B cell (primary cell): ENCODE results near the gene KANK3. TPM values are rescaled to one million over a fixed set of nuclear protein-coding genes. Genes with fewer than 3 reads are reported as not detected.

Source experiments
- ATAC-seq: fragments of 200-7000 bp; cut with Tn5 transposase; one replicate; pipeline ENCODE4 v1.10.0; 2021; ENCODE audit warnings: low read depth, mild to moderate bottlenecking, moderate number of reproducible peaks, moderate library complexity
- CTCF ChIA-PET: fragments of 350-600 bp; sonication (Branson Sonifier 250); formaldehyde crosslinking; loops from one replicate; lab custom pipeline; 2021; ENCODE audit warnings: antibody characterized with exemption, inconsistent platforms; lab: Charles Lee
- POLR2A ChIA-PET: fragments of 350-600 bp; sonication (Branson Sonifier 250); formaldehyde crosslinking; loops from one replicate; lab custom pipeline; 2021; ENCODE audit warnings: antibody characterized with exemption; lab: Charles Lee
- DNase-seq: peaks from one replicate; pipeline ENCODE4 v3.0.0; 2013
- H2AFZ ChIP-seq: 2 replicates; pipeline ENCODE4 v1.6.1; 2012; ENCODE audit warnings: mild to moderate bottlenecking, low read depth, low read length; ENCODE audit not compliant: insufficient read depth, poor library complexity, severe bottlenecking
- H3K27ac ChIP-seq, 2 donors: 1 replicate in 1 of 2; 2 replicates in 1 of 2; pipeline ENCODE4 v1.5.1; 2012 to 2013; ENCODE audit warnings: low read length in 2 of 2, mild to moderate bottlenecking in 2 of 2, moderate library complexity in 1 of 2
- H3K27me3 ChIP-seq, 4 experiments: fragments of 200-600 bp in 1 of 4; sonication (generic) in 1 of 4; replicated peaks in 1 of 4; 1 replicate in 2 of 4; 2 replicates in 2 of 4; pipeline versions ENCODE4 v1.6.1 to v1.7.0; 2013 to 2016; ENCODE audit warnings: low read length in 3 of 4, mild to moderate bottlenecking in 2 of 4, mixed read lengths in 1 of 4, moderate library complexity in 1 of 4; ENCODE audit not compliant: insufficient read depth in 4 of 4, control insufficient read depth in 3 of 4; ENCODE audit errors: control extremely low read depth in 1 of 4
- H3K36me3 ChIP-seq, 2 experiments: replicated peaks in 1 of 2; 1 replicate in 1 of 2; 2 replicates in 1 of 2; pipeline versions ENCODE4 v1.6.1 to v1.7.1; 2013; ENCODE audit warnings: low read length in 1 of 2; ENCODE audit not compliant: insufficient read depth in 2 of 2, control insufficient read depth in 1 of 2; ENCODE audit errors: control extremely low read depth in 1 of 2, extremely low read depth in 1 of 2
- H3K4me1 ChIP-seq, 2 donors: fragments of 200-600 bp in 1 of 2; sonication (generic) in 1 of 2; 1 replicate in 1 of 2; 2 replicates in 1 of 2; pipeline versions ENCODE4 v1.5.1 to v1.6.1; 2013 to 2017; ENCODE audit warnings: low read length in 2 of 2; ENCODE audit not compliant: control insufficient read depth in 2 of 2, insufficient read depth in 2 of 2
- H3K4me2 ChIP-seq: replicated peaks from 2 replicates; pipeline ENCODE3; 2012; ENCODE audit warnings: mild to moderate bottlenecking, low read depth, low read length; ENCODE audit not compliant: poor library complexity, severe bottlenecking
- H3K4me3 ChIP-seq, 5 experiments: fragments of 200-600 bp in 1 of 5; sonication (generic) in 1 of 5; 1 replicate in 3 of 5; 2 replicates in 2 of 5; pipeline versions ENCODE4 v1.5.1 to v1.7.0; 2011 to 2016; ENCODE audit warnings: low read length in 4 of 5, mild to moderate bottlenecking in 4 of 5, low read depth in 2 of 5, control low read depth in 1 of 5, moderate library complexity in 1 of 5; ENCODE audit not compliant: insufficient read depth in 1 of 5; ENCODE audit errors: control extremely low read depth in 1 of 5, extremely low read depth in 1 of 5
- H3K79me2 ChIP-seq: fragments of 200-600 bp; sonication (generic); one replicate; pipeline ENCODE4 v1.6.0; 2016; ENCODE audit warnings: low read length; ENCODE audit not compliant: control insufficient read depth, insufficient read depth
- H3K9ac ChIP-seq: fragments of 200-600 bp; sonication (generic); 2 replicates; pipeline ENCODE4 v1.6.1; 2017; ENCODE audit warnings: mild to moderate bottlenecking, low read length, moderate library complexity
- H3K9me3 ChIP-seq, 3 donors: one replicate each; pipeline versions ENCODE4 v1.6.1 to v1.7.1; 2013; ENCODE audit warnings: low read length in 2 of 3; ENCODE audit not compliant: control insufficient read depth in 2 of 3, insufficient read depth in 1 of 3; ENCODE audit errors: control extremely low read depth in 1 of 3
- H4K20me1 ChIP-seq: 2 replicates; pipeline ENCODE4 v1.6.0; 2012; ENCODE audit warnings: mild to moderate bottlenecking, low read length; ENCODE audit not compliant: insufficient read depth, control insufficient read depth, poor library complexity, severe bottlenecking
- H3K27ac Mint-ChIP-seq: one replicate; pipeline ENCODE4 v1.8.0; 2021; ENCODE audit warnings: mixed read lengths
- H3K27me3 Mint-ChIP-seq: one replicate; pipeline ENCODE4 v1.8.0; 2021; ENCODE audit warnings: mixed read lengths
- H3K4me1 Mint-ChIP-seq: one replicate; pipeline ENCODE4 v1.8.0; 2021; ENCODE audit warnings: mixed read lengths
- H3K4me3 Mint-ChIP-seq: one replicate; pipeline ENCODE4 v1.8.0; 2021; ENCODE audit warnings: mixed read lengths
- H3K9me3 Mint-ChIP-seq: one replicate; pipeline ENCODE4 v1.8.0; 2022; ENCODE audit warnings: mixed read lengths; ENCODE audit not compliant: insufficient read depth
- EZH2 ChIP-seq: IDR thresholded peaks from 2 replicates; pipeline ENCODE4 v1.6.1; 2012; ENCODE audit warnings: borderline replicate concordance, low read depth, mild to moderate bottlenecking, moderate library complexity, low read length; ENCODE audit not compliant: insufficient read depth, poor library complexity, severe bottlenecking
- WGBS: methylation state at CpG from one replicate; pipeline ENCODE4 v1.1.5; 2013; ENCODE audit warnings: missing lambda C conversion rate; ENCODE audit not compliant: insufficient coverage; 5-methylcytosine and 5-hydroxymethylcytosine counted together
- intact Hi-C: fragments of 100-400 bp; cut with micrococcal nuclease; formaldehyde crosslinking; loops from one replicate; pipeline ENCODE4 v1.10.0; 2022
- polyA plus RNA-seq: library from polyadenylated mRNA; depleted of rRNA; stranded (reverse); fragments of >200 nt; gene quantifications from 2 replicates; pipeline ENCODE4 v1.2.3, GENCODE V29; 2012
- total RNA-seq, 2 donors: library from RNA; stranded (reverse); fragments of 120-200 nt in 1 of 2; gene quantifications; 1 replicate in 1 of 2; 2 replicates in 1 of 2; pipeline versions ENCODE4 v1.2.3 to v1.2.4, GENCODE V29; 2013 to 2022
- TF ChIP-seq, protein P1 (sequence below): fragments of 200-600 bp; IDR thresholded peaks from one replicate; pipeline ENCODE4 v1.8.0; 2022; ENCODE audit warnings: antibody characterized with exemption, mild to moderate bottlenecking

The KANK3 gene
- total and polyA plus RNA-seq, 2 donors (not counting 1 experiment from before 2014, with no cell fraction given), result 0.27 to 0.34 TPM

DNA sequence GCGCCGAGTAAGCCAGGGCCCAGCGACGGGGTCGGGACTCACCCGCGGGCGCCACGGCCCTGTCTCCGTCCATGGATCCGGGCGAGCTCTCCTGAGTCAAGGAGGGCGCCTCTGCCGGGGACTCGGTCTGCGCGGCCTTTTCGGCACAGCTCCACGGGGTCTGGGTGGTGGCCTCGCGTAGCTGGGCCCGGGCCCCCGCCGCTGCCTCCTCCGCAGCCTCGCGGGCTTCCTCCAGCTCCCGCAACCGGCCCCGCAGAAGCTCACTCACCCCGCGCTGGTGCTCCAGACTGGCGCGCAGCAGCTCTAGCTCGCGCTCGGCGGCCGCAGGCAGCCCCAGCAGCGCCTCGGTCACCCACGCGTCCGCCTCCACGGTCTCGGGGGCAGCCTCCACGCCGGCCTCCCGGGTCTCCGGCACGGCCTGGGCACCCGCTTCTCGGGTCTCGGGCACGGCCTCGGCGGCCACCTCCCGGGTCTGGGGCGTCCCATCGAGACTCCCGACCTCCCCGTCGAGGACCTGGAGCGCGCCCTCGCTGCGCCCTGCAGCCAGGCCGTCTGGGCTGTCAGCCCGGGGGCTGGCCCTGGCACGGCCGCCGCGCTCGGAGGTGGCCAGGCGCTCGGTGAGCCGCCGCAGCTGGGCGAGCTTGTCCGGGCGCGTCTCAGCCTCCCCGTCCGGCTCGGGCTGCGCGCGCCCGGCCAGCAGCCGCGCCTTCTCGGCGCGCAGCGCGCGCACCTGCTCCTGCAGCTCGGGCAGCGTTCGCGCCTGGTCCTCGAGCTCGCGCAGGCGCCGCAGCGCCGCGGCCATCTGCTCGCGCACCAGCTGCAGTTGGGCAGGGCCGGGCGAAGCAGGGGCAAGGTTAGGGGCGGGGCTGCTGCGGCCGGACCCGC, 8.4 kb downstream of the KANK3 start:
- peaks cover 0 to 10% (median 0%) of the 10 kb centered on the region in 3 donors for H3K9me3 ChIP-seq
- H3K4me3 ChIP-seq, result peak overlapping the region in 2 of 5 experiments; percentile 12 to 46
- intact Hi-C loops, result no loop called here
- H3K4me1 ChIP-seq, result peaks cover 5 to 16% of the 10 kb centered on the region in 2 donors
- H3K9ac ChIP-seq, result peak overlapping the region; percentile 32
- CTCF ChIA-PET, result interaction anchor here (1.0 to 2.1 kb wide), 4 partner anchors 13 to 24 kb away, joined by 3 to 10 read pairs (median 4); no protein-coding TSS in a partner anchor
- Mint-ChIP-seq H3K27ac (no peak overlapping the region), H3K27me3 (peaks cover 21% of the 10 kb centered on the region), H3K9me3 (no peaks in the 10 kb centered on the region), H3K4me1 (peaks cover 6% of the 10 kb centered on the region), H3K4me3 (peak overlapping the region; percentile 34)
- H4K20me1 ChIP-seq, result no peaks in the 10 kb centered on the region
- POLR2A ChIA-PET, result interaction anchor here (1.0 to 1.7 kb wide), 3 partner anchors 9 to 14 kb away, joined by 3 to 5 read pairs (median 4); partner anchors contain the start of genes NDUFA7 and RPS28
- no peaks in the 10 kb centered on the region for H3K36me3 ChIP-seq
- peak; percentile 21 for ATAC-seq
- no peak overlapping the region for H3K27ac ChIP-seq
- TF ChIP-seq, protein P1, sequence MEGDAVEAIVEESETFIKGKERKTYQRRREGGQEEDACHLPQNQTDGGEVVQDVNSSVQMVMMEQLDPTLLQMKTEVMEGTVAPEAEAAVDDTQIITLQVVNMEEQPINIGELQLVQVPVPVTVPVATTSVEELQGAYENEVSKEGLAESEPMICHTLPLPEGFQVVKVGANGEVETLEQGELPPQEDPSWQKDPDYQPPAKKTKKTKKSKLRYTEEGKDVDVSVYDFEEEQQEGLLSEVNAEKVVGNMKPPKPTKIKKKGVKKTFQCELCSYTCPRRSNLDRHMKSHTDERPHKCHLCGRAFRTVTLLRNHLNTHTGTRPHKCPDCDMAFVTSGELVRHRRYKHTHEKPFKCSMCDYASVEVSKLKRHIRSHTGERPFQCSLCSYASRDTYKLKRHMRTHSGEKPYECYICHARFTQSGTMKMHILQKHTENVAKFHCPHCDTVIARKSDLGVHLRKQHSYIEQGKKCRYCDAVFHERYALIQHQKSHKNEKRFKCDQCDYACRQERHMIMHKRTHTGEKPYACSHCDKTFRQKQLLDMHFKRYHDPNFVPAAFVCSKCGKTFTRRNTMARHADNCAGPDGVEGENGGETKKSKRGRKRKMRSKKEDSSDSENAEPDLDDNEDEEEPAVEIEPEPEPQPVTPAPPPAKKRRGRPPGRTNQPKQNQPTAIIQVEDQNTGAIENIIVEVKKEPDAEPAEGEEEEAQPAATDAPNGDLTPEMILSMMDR, result no peak
- TF ChIP-seq EZH2, result no peak
- no peaks in the 10 kb centered on the region for H3K79me2 ChIP-seq
- H3K4me2 ChIP-seq, result peak overlapping the region; percentile 79
- H3K27me3 ChIP-seq, result peaks cover 0 to 37% (median 12%) of the 10 kb centered on the region in 4 experiments
- no peak for DNase-seq
- 7% methylated on average over 117 of the region's 117 CpGs for WGBS
- H2AFZ ChIP-seq, result peak overlapping the region; percentile 38
